HG02623 (cell line): ENCODE measurements around the gene PCLO.
"Not testable (repeated sequence)": the region's sequence is repeated elsewhere in the genome, so short reads cannot be mapped to it uniquely, and the experiment has no call there.

Experiments used
- ATAC-seq: cut with Tn5 transposase; IDR thresholded peaks from one replicate; pipeline ENCODE4 v1.9.1; 2021; ENCODE audit warnings: moderate library complexity; ENCODE audit not compliant: unreplicated experiment

PCLO gene

DNA sequence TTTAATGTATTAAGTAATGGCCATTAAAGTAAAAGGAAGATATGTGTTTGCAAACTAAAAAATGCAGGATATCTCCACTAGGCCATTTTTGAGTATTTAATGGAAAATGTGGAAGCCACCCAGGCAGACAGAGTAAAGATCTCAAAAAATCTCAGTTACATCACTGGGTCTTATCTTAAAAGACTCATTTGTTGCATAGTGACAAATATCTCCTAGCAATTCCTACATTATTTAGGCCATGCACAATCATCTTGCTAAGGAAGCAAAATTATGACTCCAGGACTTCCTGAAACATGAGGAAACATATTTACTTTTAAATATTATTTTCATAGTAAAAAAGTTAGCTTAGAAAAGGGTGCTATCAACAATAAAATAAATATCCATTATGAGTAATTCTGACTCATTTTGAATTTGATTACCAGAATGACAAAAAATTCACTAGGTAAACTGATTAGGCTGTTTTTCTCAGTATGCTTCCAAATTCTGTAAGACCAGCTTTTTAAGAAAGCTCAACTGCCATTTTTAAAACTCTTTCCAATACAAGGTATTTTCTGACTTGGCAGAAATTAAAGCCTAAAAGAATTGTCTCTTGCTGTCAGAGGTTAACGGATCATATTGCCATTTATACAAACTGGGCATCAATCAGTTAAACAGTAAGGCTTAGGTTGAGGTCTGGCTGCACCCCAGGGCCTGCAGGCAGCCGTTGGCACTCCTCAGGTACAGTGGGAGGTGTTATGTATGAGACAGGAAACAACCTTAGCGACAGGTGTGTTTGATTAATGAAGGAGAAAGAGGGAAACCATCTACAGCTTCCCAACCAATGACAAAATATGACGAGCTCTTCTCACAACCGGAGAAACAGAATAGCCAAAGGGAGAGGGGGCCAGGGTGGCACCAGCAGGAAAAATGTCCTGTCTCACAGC lies 31.8 kb downstream of the PCLO start:
- ATAC-seq, result no peak

DNA sequence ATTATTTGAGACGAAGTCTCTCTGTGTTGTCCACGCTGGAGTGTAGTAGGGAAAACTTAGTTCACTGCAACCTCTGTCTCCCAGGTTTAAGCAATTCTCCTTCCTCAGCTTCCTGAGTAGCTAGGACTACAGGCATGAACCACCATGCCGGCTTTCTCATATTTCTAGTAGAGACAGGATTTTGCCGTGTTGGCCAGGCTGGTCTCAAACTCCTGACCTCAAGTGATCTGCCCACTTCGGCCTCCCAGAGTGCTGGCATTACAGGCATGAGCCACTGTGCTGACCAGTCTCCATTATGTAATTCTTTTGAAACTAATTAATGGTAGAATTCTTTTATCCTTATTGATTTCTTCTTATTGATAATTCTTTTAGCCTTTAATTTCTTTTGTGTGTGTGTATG lies 32.5 kb downstream of the PCLO start:
- ATAC-seq, result no peak

DNA sequence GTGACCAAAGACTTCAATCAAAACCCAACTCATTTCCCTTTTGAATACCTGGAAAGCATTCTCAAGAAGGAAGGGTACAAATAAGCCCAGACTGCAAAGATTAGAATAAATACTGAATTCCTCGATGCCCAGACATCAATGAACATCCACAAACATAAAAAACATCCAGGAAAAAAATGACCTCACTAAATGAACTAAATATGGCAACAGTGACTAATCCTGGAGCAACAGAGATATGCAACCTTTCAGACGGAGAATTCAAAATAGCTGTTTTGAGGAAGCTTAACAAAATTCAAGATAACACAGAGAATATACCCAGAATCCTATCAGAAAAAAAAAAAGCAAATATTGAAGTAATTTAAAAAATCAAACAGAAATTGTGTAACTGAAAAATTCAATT lies 43.2 kb downstream of the PCLO start:
- ATAC-seq, result no peak

DNA sequence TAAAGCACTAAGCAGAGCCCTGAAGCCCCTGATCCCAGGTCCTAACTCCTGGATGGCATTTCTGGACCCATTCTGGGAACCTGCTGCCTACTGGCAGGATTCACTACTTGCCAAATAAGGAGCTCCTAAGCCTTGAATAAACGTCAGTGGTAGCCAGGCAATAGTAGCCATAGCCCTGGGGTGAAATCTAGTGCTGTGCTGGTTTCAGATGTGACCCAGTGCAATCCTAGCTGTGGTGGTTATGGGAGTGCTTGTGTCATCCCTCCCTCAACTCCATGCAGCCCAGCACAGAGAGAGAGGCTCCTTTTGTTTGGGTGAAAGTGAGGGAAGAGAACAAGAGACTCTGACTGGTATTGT lies 43.7 kb downstream of the PCLO start:
- no peak for ATAC-seq

DNA sequence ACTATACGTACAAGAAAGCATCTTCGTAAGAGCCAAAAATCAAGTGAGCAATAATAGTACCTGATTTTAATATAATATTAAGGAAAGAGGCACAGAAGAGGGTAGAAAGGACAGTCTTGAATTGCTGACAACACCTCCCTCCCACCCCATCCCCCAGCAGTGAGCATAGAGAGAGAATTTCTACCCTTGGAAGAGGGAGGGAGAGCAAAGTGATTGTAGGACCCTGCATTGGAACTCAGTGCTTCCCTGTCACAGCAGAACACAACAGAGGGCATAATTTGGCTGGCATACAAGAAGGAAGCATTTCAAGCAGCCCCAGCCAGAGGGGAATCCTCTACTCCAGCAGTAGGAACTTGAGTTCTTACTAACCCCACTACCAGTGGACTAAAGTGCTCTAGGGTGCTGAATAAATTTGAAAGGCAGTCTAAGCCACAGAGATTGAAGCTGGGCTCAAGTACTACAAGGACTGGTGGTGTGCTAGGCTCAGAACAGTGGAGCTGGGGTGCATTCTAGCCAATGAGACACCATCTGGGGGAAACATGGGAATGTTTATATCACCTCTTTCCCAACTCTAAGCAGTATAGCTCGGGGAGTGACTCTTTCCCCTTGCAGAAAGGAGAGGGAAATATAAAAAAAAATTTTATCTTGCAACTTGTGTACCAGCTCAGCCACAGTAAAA lies 44.2 kb downstream of the PCLO start:
- no peak for ATAC-seq

DNA sequence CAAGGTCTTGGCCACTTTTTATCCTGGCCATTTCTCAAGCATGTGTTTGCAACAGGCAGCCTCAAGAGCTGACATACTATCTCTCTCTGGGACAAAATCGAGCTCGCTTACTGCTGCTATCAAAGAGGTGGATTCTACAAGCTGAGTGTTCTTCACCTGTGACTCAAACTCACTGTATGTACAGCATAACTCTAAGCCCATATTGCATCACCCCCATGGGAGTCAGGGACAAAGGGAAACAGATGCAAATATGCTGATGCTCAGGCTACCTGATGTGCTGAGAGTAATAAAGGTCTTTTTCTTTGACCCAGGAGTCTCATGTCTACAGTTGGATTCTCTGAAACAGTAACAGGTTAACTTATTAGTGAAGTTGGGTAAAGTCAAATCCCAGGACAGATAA lies 45.2 kb downstream of the PCLO start:
- ATAC-seq, result no peak

DNA sequence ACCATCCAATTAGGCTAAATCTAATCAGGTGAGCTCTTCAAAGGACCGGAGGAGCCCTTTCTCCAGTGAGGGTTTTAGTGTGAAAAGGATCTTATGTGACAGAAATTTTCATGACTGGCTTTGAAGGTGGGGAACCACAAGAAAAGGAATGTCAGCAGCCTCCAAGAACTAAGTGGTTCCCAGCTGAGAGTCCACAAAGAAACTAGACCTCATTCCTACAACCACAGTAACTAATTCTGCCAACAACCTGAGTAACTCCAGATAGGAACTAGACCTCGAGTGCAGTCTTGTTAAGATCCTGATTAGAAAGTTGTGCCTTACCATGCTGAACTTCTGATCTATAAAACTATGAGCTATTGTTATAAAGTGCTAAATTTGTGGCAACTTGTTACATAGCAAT lies 51.3 kb downstream of the PCLO start:
- ATAC-seq, result no peak

DNA sequence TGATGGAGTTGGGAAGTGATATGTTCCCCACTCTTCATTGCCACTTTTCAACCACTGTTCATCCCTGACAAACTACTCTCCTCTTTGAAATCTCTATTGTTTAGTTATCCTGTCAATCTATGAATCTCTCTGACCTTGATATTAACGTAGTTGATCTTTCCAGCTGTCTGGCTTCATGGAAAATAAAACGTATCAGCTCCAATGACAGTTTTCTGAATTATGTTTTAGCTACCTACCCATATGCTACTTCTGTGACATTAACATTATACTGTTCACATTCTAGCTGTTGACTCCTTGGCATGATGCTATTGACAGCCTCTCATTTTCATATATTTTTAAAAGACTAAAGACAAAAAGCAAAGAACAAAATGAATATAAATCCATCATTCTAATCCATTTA lies 53.3 kb downstream of the PCLO start:
- no peak for ATAC-seq

DNA sequence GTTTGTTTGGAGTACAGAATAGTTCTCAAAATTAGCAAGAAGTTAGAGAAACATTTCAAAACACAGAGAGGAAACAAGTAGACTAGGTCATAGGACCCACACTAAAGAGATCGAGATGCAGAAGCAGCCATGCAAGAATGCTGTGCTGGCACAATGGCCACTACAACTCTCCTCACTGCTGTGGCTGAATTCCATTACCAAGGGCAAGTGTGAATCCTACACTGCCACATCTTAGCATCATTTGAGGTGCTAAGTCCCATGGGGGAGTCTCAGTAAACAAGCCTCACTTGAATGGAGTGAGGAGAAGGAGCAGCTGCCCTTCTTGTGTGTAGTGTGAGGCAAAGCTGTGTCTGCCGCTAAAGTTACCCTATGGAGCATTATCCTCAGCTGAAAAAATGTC lies 56.7 kb downstream of the PCLO start:
- ATAC-seq, result no peak

DNA sequence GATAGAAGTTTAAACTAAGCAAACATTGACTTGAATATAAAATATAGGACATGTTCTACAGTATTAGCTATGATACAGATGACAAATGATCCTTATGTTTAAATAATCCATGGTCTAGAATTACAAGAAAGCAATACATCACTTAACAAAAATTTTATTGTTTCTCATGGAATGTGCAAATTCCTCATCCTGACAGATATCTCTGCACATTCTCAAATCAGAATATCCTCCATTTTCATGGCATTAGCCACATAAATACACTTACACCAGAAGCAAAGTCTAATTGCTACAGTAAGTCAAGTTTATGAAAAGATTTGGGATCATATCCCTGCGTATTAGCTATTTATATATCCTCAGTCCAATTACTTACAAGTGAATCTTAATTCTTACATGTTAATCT lies 57.6 kb downstream of the PCLO start:
- ATAC-seq, result no peak

DNA sequence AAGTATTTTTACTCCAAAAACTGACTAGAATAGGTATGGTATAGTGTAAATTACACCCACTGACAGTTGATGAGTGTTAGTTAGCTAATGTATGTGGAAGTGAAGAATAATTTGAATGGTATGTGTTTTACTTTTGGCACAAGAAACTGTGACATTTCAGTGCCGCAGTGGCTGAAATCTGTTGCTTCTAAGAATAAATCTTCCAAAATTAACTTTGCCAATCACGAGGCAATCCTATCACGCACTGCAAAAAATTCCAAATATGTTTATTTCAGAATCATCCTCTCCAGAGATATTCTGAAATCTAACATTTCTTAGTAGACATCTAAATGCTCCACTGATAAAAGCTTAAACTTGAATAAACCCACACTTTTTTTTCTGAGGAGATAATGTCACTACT lies 61.2 kb downstream of the PCLO start:
- no peak for ATAC-seq

DNA sequence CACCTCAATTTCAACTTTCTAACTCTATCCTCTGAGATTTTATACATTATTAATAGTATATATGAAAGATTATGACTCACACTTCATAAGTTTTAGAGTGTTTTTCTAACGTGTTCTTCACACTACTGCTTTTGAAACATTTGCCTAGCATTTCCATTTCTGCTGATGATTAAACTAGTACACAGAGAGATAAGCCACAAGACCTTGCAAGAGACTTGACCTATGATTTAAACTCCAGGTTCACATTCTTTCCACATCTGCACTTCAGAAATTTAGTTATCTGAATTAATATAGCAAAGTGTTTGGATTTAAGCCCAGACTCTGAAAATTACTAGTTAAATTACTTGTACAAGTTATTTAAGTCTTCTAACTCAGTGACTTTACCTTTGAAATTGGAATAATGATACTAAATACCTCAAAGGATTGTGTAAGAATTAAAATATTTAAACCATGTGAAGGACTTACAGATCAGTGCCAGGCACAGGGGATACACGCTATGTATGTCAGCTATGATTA lies 66.6 kb downstream of the PCLO start:
- ATAC-seq, result no peak

DNA sequence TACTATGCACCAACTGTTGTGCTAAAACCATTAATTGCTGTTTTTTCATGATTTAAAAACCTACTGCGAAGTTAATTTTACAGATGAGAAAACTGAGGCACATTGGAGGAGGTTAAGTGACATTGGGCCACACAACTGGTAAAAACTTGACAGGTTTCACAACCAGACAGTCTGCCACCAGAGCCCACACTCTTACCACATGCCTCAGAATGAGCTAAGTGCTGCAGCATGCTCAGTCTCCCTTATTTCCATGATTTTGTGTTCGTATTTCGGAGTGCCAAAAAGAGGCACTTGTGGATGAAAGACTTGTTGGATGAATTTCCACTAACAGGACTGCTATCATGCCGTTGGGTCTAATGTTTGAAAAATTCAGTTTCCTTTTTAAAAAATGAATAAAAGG lies 77.4 kb downstream of the PCLO start:
- ATAC-seq, result no peak

DNA sequence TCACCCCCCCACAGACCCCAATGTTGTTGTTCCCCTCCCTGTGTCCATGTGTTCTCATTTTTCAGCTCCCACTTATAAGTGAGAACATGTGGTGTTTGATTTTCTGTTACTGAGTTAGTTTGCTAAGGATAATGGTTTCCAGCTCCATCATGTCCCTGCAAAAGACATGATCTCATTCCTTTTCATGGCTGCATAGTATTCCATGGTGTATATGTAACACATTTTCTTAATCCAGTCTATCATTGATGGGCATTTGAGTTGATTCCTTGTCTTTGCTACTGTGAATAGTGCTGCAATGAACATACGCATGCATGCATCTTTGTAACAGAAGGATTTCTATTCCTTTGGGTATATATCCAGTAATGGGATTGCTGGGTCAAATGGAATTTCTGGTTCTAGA lies 82.8 kb downstream of the PCLO start:
- not testable (repeated sequence) for ATAC-seq

DNA sequence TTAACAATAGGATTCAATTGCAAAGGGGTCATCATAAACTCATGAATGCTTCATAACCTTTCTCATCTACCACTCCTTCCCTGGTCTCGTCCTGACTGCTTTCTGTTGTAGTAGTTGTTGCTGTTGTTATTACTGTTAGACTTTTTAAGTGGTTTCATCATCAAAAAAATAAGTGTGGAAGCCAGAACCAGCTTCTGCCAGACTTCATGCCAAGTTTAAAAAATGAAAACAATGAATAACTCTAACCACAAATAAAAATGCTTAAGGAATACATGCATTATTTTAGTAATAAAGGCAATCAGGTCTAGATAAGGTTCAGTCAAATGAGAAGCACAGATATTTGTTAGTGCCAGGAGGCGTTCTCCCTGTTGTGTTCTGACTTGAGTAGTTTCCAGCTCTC lies 85.4 kb downstream of the PCLO start:
- no peak for ATAC-seq

DNA sequence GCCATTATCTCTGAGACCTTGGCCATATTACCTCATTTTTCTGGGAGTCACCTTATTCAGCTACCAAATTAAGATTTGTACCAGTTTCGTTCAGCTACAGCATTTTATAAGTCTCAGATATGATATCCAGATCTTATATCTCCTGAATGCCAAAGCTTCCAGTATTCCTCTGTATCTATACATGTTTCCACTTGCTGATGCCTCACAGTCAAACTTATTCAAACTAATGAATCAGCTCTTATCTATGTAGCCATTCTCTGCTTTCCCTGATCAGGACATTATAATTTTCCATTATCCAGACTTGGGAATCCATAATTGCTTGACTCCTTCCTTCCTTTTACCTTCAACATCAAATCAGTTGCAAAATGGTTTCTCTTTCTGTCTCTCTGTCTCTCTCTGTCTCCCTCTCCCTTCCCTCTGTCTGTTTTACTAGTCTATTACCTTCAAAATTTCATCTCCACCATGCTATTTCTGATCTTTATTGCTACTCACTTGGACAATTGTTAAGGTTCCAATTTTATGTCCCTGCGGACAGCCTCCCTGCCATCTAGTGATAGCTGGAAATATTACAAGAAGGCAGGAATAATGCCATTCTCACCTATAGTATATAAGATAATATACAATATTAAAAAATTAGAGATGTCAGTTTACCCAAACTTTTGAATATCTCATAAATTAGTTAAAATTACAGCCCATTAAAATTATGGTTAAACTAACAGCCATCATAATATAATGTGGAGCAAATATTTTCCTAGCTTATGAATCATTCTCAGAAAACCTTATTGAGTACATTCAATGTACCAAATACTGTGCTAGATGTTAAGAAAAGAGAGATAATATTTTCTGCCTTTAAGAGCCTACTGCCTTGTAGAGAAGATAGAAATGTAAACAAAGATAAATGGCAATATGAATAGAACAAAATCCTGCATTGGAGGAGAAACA lies 89.8 kb downstream of the PCLO start:
- no peak for ATAC-seq

DNA sequence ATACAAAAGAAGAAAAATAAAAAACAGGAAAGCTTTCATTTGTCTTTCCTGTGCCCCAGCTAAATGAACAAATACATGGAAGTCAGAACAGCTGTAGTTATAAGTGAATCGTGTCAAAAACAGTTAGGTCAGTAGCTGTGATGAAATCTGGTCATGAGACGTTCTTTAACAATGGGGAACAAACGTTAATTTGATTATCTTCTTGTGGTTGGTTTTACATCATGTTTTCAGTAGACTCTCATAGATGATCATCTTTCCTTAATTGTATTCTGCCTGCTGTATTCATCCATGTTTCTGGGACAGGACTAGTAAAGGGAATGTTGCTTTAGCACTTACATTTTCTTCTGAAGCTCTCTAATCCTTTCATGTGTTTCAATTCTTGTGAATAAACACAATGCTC lies 97.0 kb downstream of the PCLO start:
- ATAC-seq, result no peak

DNA sequence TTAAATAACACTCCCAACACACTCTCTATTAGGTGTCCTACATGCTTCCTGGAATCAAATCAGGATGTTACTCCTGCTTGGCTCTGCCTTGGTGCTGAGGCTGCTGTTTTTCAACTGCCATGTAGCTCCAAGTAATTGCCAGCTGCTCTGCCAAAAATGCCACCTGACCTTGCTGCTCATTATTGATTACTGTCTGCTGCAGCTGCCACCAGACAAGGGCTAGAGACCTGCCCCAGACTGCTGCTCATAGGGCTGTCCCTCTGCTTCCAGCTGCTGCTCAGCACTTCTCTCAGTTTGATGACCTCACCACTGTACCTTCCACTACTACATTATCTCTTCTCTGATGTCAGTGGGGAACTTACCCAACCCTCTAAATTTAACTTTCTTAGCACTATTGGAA lies 102.5 kb downstream of the PCLO start:
- no peak for ATAC-seq

DNA sequence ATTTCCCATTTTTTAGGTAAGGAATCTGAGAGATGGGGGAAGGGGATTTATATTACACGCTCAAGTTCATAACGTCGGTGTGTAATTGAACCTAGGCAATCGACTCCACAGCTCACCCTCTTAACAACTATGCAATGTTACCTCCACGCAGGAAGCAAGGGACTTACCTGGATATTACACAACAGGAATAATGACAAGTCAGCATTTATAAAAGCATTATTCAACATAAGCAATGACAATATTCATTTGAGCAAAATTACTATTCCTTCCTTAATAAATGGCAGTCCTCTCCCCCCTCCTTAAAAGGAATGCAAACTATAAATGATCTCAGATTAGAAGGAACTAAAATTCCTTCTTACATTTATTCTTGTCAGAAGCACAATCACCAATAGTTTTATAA lies 104.0 kb downstream of the PCLO start:
- ATAC-seq, result no peak

DNA sequence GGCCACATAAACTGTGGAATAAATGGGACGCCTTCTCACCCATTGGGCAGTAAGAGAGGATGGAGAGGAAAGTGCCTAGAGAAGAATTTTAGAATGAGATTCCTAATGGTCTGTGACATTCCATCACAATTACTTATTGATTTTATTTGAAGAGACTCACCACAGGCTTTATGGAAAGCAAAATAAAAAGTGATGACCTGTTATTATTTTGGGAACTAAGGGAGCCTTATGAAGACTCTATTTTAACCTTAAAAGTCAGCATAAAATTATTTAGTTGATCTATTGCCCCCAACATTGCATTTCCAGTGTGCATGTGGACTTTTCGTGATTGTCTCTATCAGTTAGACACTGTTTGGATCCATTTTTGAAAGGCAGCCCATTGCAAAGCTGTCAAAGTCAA lies 107.5 kb downstream of the PCLO start:
- no peak for ATAC-seq

DNA sequence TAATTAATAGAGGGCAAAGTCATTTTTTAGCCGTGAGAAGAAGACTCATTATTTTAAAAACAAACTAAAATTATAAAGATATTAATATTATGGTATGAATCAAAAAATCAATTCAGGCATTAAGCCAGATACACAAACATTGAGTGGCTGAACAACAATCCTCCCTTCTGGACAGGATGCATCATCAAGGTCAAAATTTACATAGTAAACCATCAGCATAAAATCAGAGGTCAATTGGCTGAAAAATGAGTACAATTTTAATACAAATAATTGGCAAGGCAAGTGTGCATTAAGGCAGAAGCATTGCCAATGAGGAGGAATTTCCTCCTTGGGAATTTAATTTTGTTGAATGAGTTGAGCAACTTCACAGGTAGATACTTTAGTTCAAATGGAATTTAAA lies 108.2 kb downstream of the PCLO start:
- no peak for ATAC-seq
